GM21515 (cell line): Measurements from ENCODE around the gene DYNLT4.
A peak's percentile ranks its signal among the peaks of the same experiment; 100 is the strongest.
"Not testable (repeated sequence)": the region's sequence is repeated elsewhere in the genome, so short reads cannot be mapped to it uniquely, and the experiment has no call there.

Experiments
- ATAC-seq: cut with Tn5 transposase; IDR thresholded peaks from one replicate; pipeline ENCODE4 v1.9.1; 2021; ENCODE audit not compliant: unreplicated experiment

The DYNLT4 gene

GRCh38 chr1:44810762-44811105 lies 3.6 kb upstream of the DYNLT4 start:
- not testable (repeated sequence) for ATAC-seq

GRCh38 chr1:44810101-44810761 lies 3.1 kb upstream of the DYNLT4 start:
- no peak for ATAC-seq

- ATAC-seq = peak; percentile 37
These were observed 2.1 kb upstream of the DYNLT4 start for GRCh38 chr1:44808938-44809917.

GRCh38 chr1:44808063-44808937 lies 1.1 kb upstream of the DYNLT4 start, which contains the start of gene BTBD19:
BTBD19 (plus strand) TSS chr1:44808523; CDS start chr1:44808821, 298 bp downstream.
- ATAC-seq = no peak

DNA sequence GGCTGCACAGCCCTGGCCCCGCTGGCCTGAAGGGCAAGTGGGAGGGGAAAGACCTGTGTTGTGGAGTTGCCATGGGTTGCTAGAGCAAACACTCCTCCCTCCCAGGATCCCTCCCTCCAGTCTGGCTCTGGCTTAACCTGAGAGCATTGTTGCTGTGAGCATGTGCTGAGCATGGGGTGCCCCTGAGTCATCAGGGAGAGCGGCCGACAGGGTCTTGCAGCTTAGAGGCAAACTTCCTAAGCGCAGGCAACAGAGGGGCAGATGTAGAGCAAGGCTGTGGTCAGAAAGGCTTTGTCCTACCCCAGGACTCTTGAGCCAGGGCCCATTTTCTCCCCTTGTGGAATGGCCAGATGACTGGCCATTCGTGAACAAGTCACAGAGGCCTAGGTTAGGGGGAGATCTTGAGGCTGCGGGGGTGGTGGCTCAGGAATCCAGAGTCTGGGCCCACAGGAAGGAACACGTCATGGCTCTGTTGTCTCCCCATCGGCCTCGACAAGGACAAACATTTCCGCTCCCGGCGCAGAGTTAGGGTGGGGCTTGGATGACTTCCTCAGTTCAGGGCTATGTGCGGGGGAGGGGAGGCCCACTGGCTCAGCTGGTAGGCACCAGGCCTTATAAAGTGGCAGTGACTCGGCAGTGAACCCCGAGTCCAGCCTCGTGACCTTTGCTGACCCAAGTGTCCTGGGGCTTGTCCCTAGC lies 362 bp upstream of the DYNLT4 start:
- no peak for ATAC-seq

DNA sequence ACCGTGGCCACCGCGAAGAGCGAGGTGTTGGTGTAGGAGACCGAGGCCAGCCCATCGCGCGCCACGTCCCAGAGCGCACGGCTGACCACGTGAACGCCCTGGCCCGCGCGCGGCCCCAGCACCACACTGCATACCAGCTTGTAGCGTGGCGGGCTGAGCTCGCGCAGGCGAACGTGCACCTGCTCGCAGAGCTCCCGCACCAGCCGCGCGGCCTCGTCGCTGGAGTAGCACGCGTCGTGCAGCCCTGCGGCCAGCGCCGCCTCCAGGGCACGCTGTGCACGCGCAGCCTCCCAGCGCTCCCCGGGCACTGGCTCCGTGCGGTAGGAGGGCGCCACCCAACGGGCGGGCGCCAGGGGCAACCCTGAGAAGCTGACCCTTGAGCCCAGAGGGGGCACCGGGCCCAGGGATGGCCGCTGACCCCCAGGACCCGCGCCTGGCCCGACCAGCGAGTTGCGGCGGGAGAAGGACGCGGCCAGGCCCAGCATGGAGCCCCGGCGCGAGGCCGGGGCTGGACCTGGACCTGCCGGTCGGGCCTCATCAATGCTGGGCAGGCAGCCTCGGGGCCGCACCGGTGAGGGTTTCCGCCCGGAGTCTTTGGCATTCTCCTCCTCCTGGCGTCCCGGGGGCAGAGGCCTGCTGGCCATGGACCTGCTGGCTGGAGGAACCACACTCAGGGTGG lies 987 bp downstream of the DYNLT4 start:
- ATAC-seq = no peak

- ATAC-seq = no peak
These were observed 1.7 kb downstream of the DYNLT4 start for GRCh38 chr1:44805311-44806024.

DNA sequence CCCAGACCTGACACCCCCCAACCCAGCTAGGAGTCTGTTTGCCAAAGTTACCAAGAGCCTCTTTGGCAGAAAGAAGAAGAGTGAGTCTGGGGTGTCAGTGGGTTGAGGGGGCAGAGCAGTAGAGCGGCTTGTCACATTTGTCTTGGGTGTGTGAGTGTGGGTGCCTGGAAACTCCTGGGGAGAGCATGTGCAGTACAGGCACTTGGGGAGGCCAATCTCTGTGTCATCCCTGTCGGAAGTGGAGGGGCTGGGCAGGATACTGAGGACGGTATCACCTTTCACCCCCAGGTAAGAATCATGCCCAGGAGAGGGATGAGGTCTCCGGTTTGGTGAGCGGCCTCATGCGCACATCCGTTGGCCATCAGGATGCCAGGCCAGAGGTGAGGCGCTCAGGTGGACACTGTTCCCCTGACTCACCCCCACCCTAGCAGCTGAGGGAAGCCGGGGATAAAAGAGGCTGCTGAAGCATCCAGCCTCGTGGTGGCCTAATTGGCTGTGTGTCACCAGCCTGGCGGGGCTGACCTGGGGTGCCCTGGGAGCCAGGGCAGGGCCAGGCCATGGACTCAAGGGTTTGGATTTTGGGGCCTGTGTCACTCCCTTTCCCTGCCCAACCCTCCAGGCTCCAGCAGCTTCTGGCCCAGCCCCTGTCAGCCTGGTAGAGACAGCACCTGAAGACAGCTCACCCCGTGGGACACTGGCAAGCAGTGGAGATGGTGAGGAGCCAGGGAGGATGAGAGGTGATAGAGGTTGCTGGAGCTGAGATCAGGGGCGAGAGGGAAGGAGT lies 3.6 kb downstream of the DYNLT4 start:
- ATAC-seq = no peak

GRCh38 chr1:44803062-44803311 lies 4.2 kb downstream of the DYNLT4 start:
- no peak for ATAC-seq

GRCh38 chr1:44802306-44803061 lies 4.7 kb downstream of the DYNLT4 start:
- ATAC-seq = no peak

DNA sequence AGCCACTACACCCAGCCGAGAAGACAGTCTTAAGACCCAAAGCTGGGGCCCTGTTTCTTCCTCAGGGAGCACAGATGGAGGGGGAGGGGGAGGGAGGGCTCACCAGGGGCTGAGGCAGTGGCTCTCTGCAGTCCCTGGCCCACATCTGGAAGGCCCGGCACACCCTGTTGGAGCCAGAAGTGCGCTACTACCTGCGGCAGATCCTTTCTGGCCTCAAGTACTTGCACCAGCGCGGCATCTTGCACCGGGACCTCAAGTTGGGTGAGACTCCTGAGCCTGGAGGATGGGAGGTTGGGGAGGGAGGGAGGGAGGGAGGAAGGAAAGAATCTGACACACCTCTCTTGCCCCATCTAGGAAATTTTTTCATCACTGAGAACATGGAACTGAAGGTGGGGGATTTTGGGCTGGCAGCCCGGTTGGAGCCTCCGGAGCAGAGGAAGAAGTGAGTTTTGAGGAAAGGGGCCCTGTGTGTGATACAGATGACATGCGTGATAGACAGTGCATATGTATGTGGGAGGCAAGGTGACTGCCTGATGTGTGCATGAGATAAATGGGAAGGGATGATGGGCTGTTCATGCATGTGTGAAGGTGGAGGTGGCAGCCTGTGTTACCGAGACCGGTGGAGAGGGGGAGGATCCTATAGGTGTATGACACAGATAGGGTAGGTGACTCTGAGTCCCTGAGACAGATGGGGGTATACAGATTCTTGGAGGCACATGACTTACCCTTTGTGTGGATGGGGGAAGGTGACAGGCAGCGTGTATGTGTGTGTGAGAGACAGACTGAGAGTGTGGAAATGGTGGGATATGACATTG lies 5.5 kb downstream of the DYNLT4 start:
- no peak for ATAC-seq

DNA sequence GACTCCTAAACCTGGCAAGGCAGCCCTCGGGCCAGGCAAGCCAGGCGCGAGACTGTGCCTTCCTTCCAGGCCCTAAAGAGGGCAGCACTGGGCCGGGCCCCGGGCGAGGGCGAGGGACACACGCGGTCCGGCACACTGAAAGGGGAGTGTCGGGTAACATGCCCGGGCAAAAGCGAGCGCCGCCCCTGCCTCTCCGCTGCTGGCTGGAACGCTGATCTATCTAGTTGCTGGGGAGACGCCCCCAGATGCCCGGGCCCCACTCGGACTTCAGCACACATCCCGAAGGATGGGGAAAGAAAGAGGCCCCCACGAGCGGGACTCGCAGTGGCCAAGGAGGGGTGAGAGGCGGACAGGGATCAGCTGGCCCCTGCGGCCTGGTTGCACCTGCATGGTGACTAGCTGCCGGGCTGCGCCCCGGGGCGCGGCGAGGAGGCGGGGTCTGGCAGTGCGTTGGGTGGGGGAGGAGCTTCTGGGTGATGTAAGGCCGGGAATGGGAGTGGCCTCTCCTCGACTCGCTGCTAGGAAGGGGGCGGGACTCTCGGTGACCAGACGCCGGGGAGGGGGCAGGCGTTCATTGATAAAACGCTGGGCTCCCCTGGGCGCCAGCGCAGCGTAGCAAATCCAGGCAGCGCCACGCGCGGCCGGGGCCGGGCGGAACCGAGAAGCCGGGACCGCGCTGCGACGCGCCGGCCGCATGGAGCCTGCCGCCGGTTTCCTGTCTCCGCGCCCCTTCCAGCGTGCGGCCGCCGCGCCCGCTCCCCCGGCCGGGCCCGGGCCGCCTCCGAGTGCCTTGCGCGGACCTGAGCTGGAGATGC lies 7.2 kb downstream of the DYNLT4 start, which contains the start of gene PLK3:
Gene PLK3, plus strand, starts transcription at position 608 of the 815 bp plus-strand sequence. Its CDS starts 87 bp downstream, at position 695.
- ATAC-seq = peak; percentile 77

DNA sequence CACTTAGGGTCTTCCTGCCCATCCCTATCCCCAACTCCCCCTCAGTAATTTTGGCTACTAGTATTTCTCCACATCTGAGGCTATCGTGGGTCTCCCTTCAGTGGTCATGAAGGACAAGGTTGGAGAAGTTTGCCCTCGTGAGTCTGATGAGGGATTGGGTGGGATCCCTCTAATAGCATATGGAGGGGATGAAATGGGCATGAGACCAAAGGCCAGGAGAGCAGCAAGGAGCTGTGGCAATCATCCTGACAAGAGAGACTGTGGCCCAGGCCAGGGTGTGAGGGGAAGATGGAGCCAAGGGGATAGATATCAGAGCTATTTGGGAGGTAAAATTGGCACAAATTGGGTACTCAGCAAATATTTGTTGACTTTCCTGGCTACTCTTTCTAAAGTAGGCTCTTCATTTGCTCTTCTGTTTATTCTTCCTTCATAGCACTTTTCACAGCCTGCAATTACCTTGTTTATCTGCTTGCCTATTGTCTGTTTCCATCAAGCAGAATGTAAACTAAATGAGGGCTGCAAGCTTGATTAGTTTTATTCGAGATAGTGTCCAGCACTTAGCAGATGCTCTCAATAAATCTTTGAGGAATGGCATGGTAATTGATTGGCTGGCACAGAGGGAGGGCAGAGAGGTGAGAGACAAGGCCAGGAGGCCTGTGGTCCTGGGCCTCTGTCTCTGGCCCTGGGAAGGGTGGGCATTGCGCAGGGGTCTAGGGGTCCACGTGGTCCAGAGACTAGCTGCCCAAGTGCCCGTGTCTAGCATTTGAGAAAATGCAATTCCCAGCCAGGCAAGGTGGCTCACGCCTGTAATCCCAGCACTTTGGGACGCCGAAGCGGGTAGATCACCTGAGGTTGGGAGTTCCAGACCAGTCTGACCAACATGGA lies 8.4 kb downstream of the DYNLT4 start:
- ATAC-seq = no peak

DNA sequence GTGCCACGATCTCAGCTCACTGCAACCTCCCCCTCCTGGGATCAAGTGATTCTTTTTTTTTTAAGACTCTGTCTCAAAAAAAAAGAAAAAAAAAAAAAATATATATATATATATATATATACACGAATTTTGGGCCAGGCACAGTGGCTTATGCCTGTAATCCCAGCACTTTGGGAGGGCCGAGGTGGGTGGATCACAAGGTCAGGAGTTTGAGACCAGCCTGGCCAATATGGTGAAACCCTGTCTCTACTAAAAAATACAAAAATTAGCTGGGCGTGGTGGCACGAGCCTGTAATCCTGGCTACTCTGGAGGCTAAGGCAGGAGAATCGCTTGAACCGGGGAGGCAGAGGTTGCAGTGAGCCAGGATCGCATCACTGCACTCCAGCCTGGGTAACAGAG lies 9.3 kb downstream of the DYNLT4 start:
- ATAC-seq = not testable (repeated sequence)

DNA sequence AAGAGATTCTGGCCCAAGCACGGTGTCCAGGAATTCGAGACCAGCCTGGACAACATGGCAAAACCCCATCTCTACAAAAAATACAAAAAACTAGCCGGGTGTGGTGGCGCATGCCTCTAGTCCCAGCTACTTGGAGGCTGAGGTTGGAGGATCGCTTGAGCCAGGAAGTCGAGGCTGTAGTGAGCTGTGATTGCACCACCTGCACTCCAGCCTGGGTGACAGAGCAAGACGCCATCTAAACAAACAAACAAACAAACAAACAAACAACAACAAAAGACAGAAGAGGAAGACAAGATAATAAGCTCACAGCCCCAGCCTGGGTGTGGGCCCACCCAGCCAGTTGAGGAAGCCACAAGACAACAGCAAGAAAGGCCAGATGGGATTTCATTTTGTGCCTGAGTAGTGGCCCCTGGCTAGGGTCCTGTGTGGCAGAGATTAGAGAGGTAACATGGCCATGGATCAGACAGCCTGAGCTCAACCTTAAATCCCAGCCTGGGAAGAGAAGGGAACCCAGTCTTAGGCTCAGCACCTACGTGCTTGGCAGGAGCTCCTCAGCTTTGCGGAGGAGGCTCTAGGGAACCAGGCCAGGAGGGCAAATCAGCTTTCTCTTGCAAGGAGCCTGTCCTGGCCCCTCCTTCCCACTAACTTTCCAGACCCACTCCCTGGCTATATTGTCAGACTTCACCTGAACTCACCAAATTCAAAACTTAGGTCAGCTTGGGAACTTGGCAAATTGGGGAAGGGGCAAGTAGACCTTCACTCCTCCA lies 14.2 kb downstream of the DYNLT4 start:
- no peak for ATAC-seq
